Left lung (tissue), 10 donors: Measurements from ENCODE around the gene SART1. TPM values are rescaled to one million over a fixed set of nuclear protein-coding genes. Genes with fewer than 3 reads are reported as not detected.

ENCODE experiments used
- ATAC-seq: fragments of 200-7000 bp; cut with Tn5 transposase; one replicate; pipeline ENCODE4 v1.9.1; 2020; ENCODE audit warnings: moderate library complexity
- DNase-seq, 4 donors: peaks; one replicate each; pipeline ENCODE4 v3.0.0-alpha.2; 2013 to 2020
- H3K27ac ChIP-seq, 2 donors: fragments of 200-600 bp; sonication (generic) in 1 of 2; one replicate each; pipeline versions ENCODE4 v1.5.0 to v1.8.0; 2020 to 2021
- H3K27me3 ChIP-seq, 2 donors: fragments of 200-600 bp; sonication (generic) in 1 of 2; one replicate each; pipeline versions ENCODE4 v1.5.0 to v1.8.0; 2020 to 2021
- H3K36me3 ChIP-seq, 2 donors: fragments of 200-600 bp; sonication (generic) in 1 of 2; one replicate each; pipeline versions ENCODE4 v1.5.0 to v1.8.0; 2020 to 2021
- H3K4me1 ChIP-seq, 2 donors: fragments of 200-600 bp; one replicate each; pipeline ENCODE4 v1.8.0; 2021
- H3K4me3 ChIP-seq, 2 donors: fragments of 200-600 bp; sonication (generic) in 1 of 2; one replicate each; pipeline versions ENCODE4 v1.5.0 to v1.8.0; 2020 to 2021; ENCODE audit warnings: mild to moderate bottlenecking in 1 of 2
- H3K9me3 ChIP-seq, 2 donors: fragments of 200-600 bp; sonication (generic) in 1 of 2; one replicate each; pipeline versions ENCODE4 v1.5.0 to v1.8.0; 2020 to 2021
- intact Hi-C, 2 donors: fragments of 100-400 bp; cut with DNase I; formaldehyde crosslinking; loops; one replicate each; pipeline versions ENCODE4 v1.11.2 to v1.14.2; 2022
- polyA plus RNA-seq, 6 donors: library from polyadenylated mRNA; unstranded; fragments of 120-200 nt; gene quantifications; one replicate each; pipeline ENCODE4 v1.2.1, GENCODE V29; 2013; ENCODE audit not compliant: insufficient read length in 6 of 6
- total RNA-seq, 2 donors: library from RNA; stranded (reverse); fragmentation: NEBNext Ultra II Directional; extraction: Animal tissue kit (Norgen Biotek cat#: 25700); gene quantifications; one replicate each; pipeline ENCODE4 v1.2.1, GENCODE V29; 2021
- TF ChIP-seq, protein P1 (sequence below), 2 donors: fragments of 200-600 bp; sonication (generic) in 1 of 2; IDR thresholded peaks; one replicate each; pipeline versions ENCODE4 v1.5.0 to v1.8.0; 2021; ENCODE audit warnings: antibody characterized with exemption in 2 of 2
- donor health status: DM: no; HTN: yes; CAD: no.
- donor health status: DM: no; HTN: no; CAD: no.

Gene SART1
- total and polyA plus RNA-seq, 8 donors: 34.1 to 55.4 (median 46.3) TPM

DNA sequence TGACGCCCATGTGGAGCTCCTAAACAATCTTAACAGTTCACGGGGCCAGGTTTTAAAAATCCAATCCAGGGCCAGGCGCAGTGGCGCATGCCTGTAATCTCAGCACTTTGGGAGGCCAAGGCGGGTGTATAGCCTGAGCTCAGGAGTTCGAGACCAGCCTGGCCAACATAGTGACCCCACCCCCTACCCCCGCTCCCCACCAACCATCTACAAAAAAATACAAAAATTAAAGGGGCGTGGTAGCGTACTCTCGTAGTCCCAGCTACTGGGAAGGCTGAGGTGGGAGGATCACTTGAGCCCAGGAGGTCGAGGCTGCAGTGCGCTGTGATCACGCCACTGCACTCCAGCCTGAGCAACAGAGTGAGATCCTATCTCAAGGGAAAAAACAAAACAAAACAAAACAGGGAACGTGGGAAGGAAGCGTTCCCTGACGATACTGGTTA is 689 bp upstream of the SART1 start:
- ATAC-seq: no peak
- H3K36me3 ChIP-seq: peaks cover 0 to 25% of the 10 kb centered on the region in 2 donors
- no peaks in the 10 kb centered on the region for H3K9me3 ChIP-seq
- TF ChIP-seq, protein P1, sequence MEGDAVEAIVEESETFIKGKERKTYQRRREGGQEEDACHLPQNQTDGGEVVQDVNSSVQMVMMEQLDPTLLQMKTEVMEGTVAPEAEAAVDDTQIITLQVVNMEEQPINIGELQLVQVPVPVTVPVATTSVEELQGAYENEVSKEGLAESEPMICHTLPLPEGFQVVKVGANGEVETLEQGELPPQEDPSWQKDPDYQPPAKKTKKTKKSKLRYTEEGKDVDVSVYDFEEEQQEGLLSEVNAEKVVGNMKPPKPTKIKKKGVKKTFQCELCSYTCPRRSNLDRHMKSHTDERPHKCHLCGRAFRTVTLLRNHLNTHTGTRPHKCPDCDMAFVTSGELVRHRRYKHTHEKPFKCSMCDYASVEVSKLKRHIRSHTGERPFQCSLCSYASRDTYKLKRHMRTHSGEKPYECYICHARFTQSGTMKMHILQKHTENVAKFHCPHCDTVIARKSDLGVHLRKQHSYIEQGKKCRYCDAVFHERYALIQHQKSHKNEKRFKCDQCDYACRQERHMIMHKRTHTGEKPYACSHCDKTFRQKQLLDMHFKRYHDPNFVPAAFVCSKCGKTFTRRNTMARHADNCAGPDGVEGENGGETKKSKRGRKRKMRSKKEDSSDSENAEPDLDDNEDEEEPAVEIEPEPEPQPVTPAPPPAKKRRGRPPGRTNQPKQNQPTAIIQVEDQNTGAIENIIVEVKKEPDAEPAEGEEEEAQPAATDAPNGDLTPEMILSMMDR (IDR thresholded peaks at IDR 0.05): no peak
- H3K27ac ChIP-seq: peak overlapping the region; percentile 81 to 95
- peak overlapping the region; percentile 84 to 95 for H3K4me3 ChIP-seq
- peaks cover 0 to under 1% of the 10 kb centered on the region in 2 donors for H3K27me3 ChIP-seq
- peaks cover 15 to 28% of the 10 kb centered on the region in 2 donors for H3K4me1 ChIP-seq
- peak in 1 of 4 donors; percentile 6 for DNase-seq
- intact Hi-C loops: no loop called here

DNA sequence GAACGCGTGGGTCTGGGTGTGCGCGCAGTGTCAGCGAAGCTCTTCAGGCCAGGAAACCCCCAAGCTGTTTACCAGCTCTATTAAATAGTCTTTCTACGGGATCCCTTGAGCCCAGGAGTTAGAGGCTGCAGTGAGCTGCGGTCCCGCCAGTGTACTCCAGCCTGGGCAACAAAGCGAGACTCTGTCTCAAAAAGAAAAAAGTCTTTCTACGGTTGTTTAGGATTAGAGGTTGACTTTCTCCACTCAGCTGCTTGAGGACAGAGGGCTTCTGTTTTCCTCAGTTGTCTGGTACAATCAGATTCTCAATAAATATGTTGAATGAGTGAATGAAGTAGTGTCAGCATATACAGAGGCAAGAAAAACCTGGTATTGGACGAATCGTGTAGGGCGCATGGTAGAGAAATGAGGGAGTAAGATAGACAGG is 619 bp downstream of the SART1 start:
- intact Hi-C loops: no loop called here
- peak overlapping the region; percentile 84 to 95 for H3K4me3 ChIP-seq
- TF ChIP-seq, protein P1 (IDR thresholded peaks at IDR 0.05): no peak
- ATAC-seq: no peak
- DNase-seq: no peak
- peak overlapping the region; percentile 81 to 95 for H3K27ac ChIP-seq
- no peaks in the 10 kb centered on the region for H3K27me3 ChIP-seq
- H3K9me3 ChIP-seq: no peaks in the 10 kb centered on the region
- peaks cover 0 to 38% of the 10 kb centered on the region in 2 donors for H3K36me3 ChIP-seq
- H3K4me1 ChIP-seq: peaks cover 15 to 28% of the 10 kb centered on the region in 2 donors

DNA sequence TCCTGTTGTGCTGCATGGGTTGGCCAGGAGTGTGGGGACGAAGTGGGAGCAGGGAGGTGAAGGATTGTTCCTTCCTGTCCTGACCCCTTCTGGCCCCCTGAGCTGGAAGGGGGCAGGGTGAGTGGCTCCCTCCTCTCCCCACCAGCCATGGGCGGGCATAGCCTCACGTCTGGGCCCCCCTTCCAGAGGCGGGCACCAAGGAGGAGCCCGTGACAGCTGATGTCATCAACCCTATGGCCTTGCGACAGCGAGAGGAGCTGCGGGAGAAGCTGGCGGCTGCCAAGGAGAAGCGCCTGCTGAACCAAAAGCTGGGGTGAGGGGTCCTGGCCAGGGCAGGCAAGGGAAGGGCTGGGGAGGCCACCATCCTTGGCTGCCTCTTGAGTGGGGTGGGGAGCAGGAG is 3.4 kb downstream of the SART1 start:
- peaks cover 0 to 66% of the 10 kb centered on the region in 2 donors for H3K36me3 ChIP-seq
- DNase-seq: no peak

DNA sequence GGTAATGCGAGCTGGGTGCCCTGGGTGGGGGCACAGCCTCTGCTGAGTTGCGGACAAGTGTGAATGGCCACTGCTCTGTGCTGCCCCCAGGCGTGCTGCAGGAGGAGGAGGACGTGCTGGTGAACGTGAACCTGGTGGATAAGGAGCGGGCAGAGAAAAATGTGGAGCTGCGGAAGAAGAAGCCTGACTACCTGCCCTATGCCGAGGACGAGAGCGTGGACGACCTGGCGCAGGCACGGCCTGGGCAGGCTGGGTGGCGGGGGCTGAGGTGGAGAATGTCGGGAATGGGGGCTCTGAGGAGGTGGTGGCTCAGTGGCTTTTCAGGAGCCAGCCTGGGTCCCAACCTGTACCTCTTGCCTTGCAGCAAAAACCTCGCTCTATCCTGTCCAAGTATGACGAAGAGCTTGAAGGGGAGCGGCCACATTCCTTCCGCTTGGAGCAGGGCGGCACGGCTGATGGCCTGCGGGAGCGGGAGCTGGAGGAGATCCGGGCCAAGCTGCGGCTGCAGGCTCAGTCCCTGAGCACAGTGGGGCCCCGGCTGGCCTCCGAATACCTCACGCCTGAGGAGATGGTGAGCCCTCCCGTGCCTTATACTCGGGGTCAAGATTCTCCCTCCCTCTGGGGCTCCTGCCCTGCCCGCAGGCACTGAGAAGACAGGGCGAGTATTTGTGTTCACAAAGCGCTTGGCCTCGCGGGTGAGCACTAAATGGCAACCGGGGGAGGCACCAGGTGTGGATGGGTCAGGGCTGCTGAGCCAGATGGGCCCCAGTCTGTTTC is 4.6 kb downstream of the SART1 start:
- Histone ChIP-seq H3K9me3 (no peaks in the 10 kb centered on the region), H3K27ac (no peak overlapping the region), H3K4me1 (peaks cover 19 to 49% of the 10 kb centered on the region in 2 donors), H3K27me3 (no peaks in the 10 kb centered on the region), H3K36me3 (peaks cover 0 to 73% of the 10 kb centered on the region in 2 donors), H3K4me3 (no peak overlapping the region)
- TF ChIP-seq, protein P1 (IDR thresholded peaks at IDR 0.05): no peak
- intact Hi-C loops: no loop called here
- DNase-seq: no peak
- no peak for ATAC-seq

More for the DNA sequence above, 3.4 kb downstream of the SART1 start:
- TF ChIP-seq, protein P1 (IDR thresholded peaks at IDR 0.05): no peak
- ATAC-seq: no peak
- Histone ChIP-seq H3K27me3 (no peaks in the 10 kb centered on the region), H3K4me3 (no peak overlapping the region), H3K27ac (no peak overlapping the region), H3K9me3 (no peaks in the 10 kb centered on the region), H3K4me1 (peaks cover 19 to 47% of the 10 kb centered on the region in 2 donors)
- intact Hi-C loops: no loop called here

DNA sequence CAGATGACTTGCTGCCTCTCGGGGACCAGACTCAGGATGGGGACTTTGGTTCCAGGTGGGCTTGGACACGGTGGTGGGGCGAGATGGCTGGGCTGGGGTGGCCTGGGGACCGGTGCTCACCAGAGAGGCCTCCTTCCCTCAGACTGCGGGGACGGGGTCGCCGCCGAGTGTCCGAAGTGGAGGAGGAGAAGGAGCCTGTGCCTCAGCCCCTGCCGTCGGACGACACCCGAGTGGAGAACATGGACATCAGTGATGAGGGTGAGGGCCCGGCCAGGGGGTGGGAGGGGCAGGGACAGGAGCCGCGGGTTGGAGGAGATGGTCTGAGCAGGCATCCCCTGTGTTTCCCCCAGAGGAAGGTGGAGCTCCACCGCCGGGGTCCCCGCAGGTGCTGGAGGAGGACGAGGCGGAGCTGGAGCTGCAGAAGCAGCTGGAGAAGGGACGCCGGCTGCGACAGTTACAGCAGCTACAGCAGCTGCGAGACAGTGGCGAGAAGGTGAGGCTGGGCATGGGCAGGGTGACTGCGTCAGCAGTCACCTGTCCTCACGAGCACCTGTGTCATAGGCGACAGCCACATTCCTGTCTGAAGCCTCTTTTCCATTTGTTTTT is 5.9 kb downstream of the SART1 start:
- Histone ChIP-seq H3K4me1 (peaks cover 17 to 45% of the 10 kb centered on the region in 2 donors), H3K27ac (no peak overlapping the region), H3K27me3 (no peaks in the 10 kb centered on the region), H3K4me3 (no peak overlapping the region), H3K36me3 (peaks cover 0 to 77% of the 10 kb centered on the region in 2 donors), H3K9me3 (no peaks in the 10 kb centered on the region)
- TF ChIP-seq, protein P1 (IDR thresholded peaks at IDR 0.05): no peak
- DNase-seq: no peak
- ATAC-seq: no peak
- intact Hi-C loops: no loop called here
